ENCODE measurements around the gene ZNF346.

Gene ZNF346

DNA sequence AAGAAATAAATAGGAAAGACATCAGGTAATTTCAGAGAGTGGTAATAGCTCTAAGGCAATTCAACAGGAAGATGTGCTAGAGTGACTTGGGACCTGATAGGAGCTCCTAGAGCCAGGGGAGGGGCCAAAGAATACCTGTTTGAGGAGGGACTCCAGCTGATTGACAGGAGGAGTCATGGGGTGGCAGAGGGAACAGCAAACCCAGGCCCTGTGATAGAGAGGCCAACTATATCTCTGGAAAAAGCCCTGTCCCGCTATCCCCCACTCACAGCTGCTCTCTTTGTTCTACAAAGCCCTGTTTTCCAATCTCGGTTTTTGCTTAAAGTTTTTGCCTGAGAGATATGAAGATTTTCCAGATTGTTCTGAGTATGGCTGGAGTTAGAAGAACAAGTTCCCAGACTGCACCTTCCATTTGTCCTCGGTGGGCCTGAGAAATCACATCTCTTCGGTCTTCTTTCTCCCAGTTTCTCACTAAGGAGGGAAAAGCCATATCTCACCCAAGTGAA, 102.0 kb downstream of the ZNF346 start:
- no peak for DNase-seq

- no peak for DNase-seq
These were observed 104.3 kb downstream of the ZNF346 start for GRCh38 chr5:177126771-177127170.

- DNase-seq = no peak
These were observed 106.1 kb downstream of the ZNF346 start for GRCh38 chr5:177128551-177128981.

DNA sequence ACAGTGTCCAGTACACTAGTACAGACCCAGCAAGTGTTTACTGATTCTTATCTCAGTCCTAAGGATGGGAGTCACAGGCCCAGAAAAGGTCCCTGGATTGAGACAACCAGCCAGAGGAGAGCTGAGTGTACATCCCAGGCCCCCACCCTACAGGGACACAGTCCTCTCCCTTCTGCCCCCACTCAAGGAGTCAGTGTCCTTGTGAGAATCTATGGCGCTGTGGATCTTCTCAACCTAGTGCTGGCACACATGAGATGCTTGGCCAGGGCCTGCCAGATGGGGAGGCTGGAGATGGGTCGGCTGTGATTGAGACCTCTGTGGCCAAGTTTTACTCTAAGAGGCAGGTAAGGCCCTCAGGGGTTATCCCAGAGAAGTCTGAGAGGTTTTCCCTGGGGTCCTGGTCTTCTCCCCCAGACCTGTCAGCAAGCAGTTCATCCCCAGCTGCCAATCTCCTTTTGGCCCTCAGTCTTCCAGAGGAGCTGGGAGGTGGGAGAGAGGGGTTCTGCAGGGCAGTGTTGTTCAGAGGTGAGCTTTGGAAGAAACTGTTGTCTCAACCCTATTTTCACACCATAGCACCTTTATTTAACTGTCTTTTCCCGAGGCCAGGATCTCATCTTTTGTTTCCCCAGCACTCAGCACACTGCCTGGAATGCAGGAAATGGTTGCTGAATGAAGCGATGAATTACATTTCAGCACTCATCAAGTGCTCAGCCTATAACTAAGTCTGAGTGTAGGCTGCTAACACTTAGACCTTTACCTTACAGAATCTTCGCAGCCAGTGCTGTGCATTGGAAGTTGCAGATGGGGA, 107.9 kb downstream of the ZNF346 start:
- DNase-seq = no peak

Measured in DMS 273 treated with DMSO at 0.1 percent for 48 hours (cell line).